GM18909 (cell line): Measurements from ENCODE around the gene CDC42EP3.

Experiments
- ATAC-seq: cut with Tn5 transposase; IDR thresholded peaks from one replicate; pipeline ENCODE4 v1.9.1; 2021; ENCODE audit warnings: mild to moderate bottlenecking; ENCODE audit not compliant: unreplicated experiment, poor library complexity

Gene CDC42EP3

GRCh38 chr2:37593024-37593423 is 78.4 kb downstream of the CDC42EP3 start:
- ATAC-seq: no peak
